Heart left ventricle (tissue), 13 donors: ENCODE results near the gene RANBP10.

ENCODE experiments used
- CTCF ChIP-seq, 12 donors: fragments of 200-600 bp; sonication (generic) in 4 of 12; IDR thresholded peaks; one replicate each; pipeline versions ENCODE4 v1.5.0 to v1.8.0; 2018 to 2022; ENCODE audit warnings: antibody characterized with exemption in 12 of 12, mild to moderate bottlenecking in 5 of 12
- POLR2A ChIP-seq, 2 donors: fragments of 450-650 bp; IDR thresholded peaks; one replicate each; pipeline ENCODE4 v1.6.1; 2017; ENCODE audit warnings: antibody characterized with exemption in 2 of 2, mild to moderate bottlenecking in 2 of 2, moderate library complexity in 2 of 2
- donor health status: ischemic (EF 13 %, LVEDD 7.1; RV severe dilation, severe dysfunction).
- donor health status: DM: no; HTN: yes; CAD: no.
- donor health status: DM: no; HTN: no; CAD: no.
- donor health status: ischemic (EF 25% LVEDD 6.9; RV normal size, moderate dysfunction).
- donor health status: ischemic (EF 25% LVEDD 5.7; RV mildly dilated, moderate dysfunction).
- donor health status: ischemic (EF 35%, LVEDD 5.7; RV mildly dilated, moderate dysfunction).
- donor health status: nonischemic (EF 11% LVEDD 7.7; RV severe dilation, severe dysfunction).
- donor health status: DM: yes; HTN: yes; CAD: no.
- donor health status: PGD.
- donor health status: ischemic (EF 29% LVEDD 5.4; RV normal size, mild dysfunction).
- donor health status: nonischemic (EF 23%, LVEDD 6.1; RV moderate dilation, normal function).

DNA sequence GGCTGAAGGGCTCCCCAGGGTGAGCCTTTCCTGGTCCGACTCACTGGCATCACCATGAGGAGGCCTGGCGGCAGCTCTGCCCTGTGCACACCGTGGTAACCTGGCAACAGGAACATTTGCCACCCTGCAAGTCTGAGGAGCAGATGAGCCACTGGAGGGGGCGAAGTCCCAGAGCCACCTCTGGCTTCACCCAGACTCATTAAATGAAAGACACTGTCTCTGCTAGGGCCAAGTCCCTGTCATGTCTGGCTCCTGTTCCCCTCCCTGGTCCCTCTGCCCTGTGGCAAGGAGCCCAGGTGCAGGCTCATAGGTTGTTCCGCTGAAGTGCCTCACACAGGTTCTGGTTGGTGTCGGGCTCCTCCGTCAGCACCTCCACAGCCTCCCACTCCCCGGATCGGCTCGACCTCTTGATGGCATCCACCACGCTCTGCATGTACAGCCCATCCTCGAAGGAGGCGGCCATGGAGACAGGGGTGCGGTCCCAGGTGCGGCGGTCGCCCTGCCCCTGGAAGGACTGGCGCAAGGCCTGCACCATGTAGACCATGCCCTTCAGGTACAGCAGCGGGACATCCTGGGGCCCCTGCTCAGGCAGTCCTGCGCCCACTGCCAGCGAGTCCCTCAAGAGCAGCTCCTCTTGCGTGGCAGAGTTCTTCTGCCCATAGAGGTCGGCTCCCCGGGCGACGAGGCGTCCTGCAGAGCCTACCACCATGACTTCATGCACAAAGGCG is 131.3 kb downstream of the RANBP10 start:
- TF ChIP-seq CTCF (IDR thresholded peaks at IDR 0.05) (no peak), POLR2A (IDR thresholded peaks at IDR 0.05) (no peak)
